Activated CD4-positive, alpha-beta T cell treated with anti-CD3 and anti-CD28 coated beads, Interleukin-2, amount 10 ng/mL, durations not matched to agents 24 days and 14 days (primary cell): ENCODE measurements around the gene DNM3. TPM values are rescaled to one million over a fixed set of nuclear protein-coding genes. Genes with fewer than 3 reads are reported as not detected.

Experiments used
- DNase-seq: peaks from one replicate; pipeline ENCODE4 v3.0.0; 2022
- H3K27ac Mint-ChIP-seq: one replicate; pipeline ENCODE4 v1.8.0; 2022; ENCODE audit warnings: mild to moderate bottlenecking, mixed read lengths
- H3K27me3 Mint-ChIP-seq: one replicate; pipeline ENCODE4 v1.8.0; 2022; ENCODE audit warnings: mixed read lengths
- H3K36me3 Mint-ChIP-seq: one replicate; pipeline ENCODE4 v1.8.0; 2022; ENCODE audit warnings: low read depth, mild to moderate bottlenecking, mixed read lengths
- H3K4me1 Mint-ChIP-seq: one replicate; pipeline ENCODE4 v1.8.0; 2021; ENCODE audit warnings: mixed read lengths
- H3K4me3 Mint-ChIP-seq: one replicate; pipeline ENCODE4 v1.8.0; 2022; ENCODE audit warnings: mild to moderate bottlenecking, moderate library complexity, mixed read lengths
- H3K9me3 Mint-ChIP-seq: one replicate; pipeline ENCODE4 v1.8.0; 2021; ENCODE audit warnings: mixed read lengths
- intact Hi-C: fragments of 100-400 bp; cut with micrococcal nuclease; formaldehyde crosslinking; loops from one replicate; pipeline ENCODE4 v1.15.1; 2023
- total RNA-seq: library from RNA; stranded (reverse); gene quantifications from 2 replicates; pipeline ENCODE4 v1.2.3, GENCODE V29; 2022

The DNM3 gene
- total RNA-seq, 1 donor from 2014 or later: 0.42 TPM

GRCh38 chr1:171803045-171803444 is 38.3 kb upstream of the DNM3 start:
- intact Hi-C loops: loop anchor here (10.0 kb wide), 1 partner anchor 642 kb away; the partner anchor contains the start of gene PIGC
- H3K36me3 Mint-ChIP-seq: peaks cover 15% of the 10 kb centered on the region
- DNase-seq: peak; percentile 45
- no peaks in the 10 kb centered on the region for H3K9me3 Mint-ChIP-seq
- H3K27ac Mint-ChIP-seq: no peak overlapping the region
- peaks cover 9% of the 10 kb centered on the region for H3K4me1 Mint-ChIP-seq
- H3K4me3 Mint-ChIP-seq: no peak overlapping the region
- H3K27me3 Mint-ChIP-seq: no peaks in the 10 kb centered on the region

GRCh38 chr1:171803461-171804022 is 37.8 kb upstream of the DNM3 start:
- Mint-ChIP-seq H3K9me3 (no peaks in the 10 kb centered on the region), H3K4me1 (peaks cover 9% of the 10 kb centered on the region), H3K27me3 (no peaks in the 10 kb centered on the region), H3K27ac (no peak overlapping the region), H3K36me3 (peaks cover 11% of the 10 kb centered on the region), H3K4me3 (no peak overlapping the region)
- DNase-seq: peak; percentile 53
- intact Hi-C loops: loop anchor here (10.0 kb wide), 1 partner anchor 641 kb away; the partner anchor contains the start of gene PIGC

- Mint-ChIP-seq H3K27me3 (no peaks in the 10 kb centered on the region), H3K27ac (no peak overlapping the region), H3K9me3 (no peaks in the 10 kb centered on the region)
These were observed 35.7 kb upstream of the DNM3 start for GRCh38 chr1:171805395-171806115.

GRCh38 chr1:171807556-171807955 is 33.7 kb upstream of the DNM3 start:
- Mint-ChIP-seq H3K36me3 (peaks cover 2% of the 10 kb centered on the region), H3K4me3 (no peak overlapping the region), H3K4me1 (peaks cover 6% of the 10 kb centered on the region), H3K27ac (no peak overlapping the region), H3K27me3 (no peaks in the 10 kb centered on the region), H3K9me3 (no peaks in the 10 kb centered on the region)
- no peak for DNase-seq
- intact Hi-C loops: loop anchor here (10.0 kb wide), 1 partner anchor 637 kb away; the partner anchor contains the start of gene PIGC

More at GRCh38 chr1:171805395-171806115, 35.7 kb upstream of the DNM3 start:
- Mint-ChIP-seq H3K36me3 (peaks cover 2% of the 10 kb centered on the region), H3K4me1 (peaks cover 7% of the 10 kb centered on the region), H3K4me3 (no peak overlapping the region)
- peak; percentile 59 for DNase-seq
- intact Hi-C loops: loop anchor here (10.0 kb wide), 1 partner anchor 639 kb away; the partner anchor contains the start of gene PIGC

GRCh38 chr1:171809834-171810233 is 31.5 kb upstream of the DNM3 start:
- intact Hi-C loops: loop anchor here (10.0 kb wide), 2 partner anchors 465 to 635 kb away; partner anchors contain the start of gene PIGC
- no peaks in the 10 kb centered on the region for H3K27me3 Mint-ChIP-seq
- no peaks in the 10 kb centered on the region for H3K9me3 Mint-ChIP-seq
- no peak overlapping the region for H3K27ac Mint-ChIP-seq
- no peak for DNase-seq
- H3K36me3 Mint-ChIP-seq: no peaks in the 10 kb centered on the region
- H3K4me1 Mint-ChIP-seq: peaks cover 9% of the 10 kb centered on the region
- no peak overlapping the region for H3K4me3 Mint-ChIP-seq

- Mint-ChIP-seq H3K27me3 (no peaks in the 10 kb centered on the region), H3K4me1 (peaks cover 5% of the 10 kb centered on the region), H3K4me3 (no peak overlapping the region), H3K9me3 (no peaks in the 10 kb centered on the region), H3K27ac (no peak overlapping the region), H3K36me3 (no peaks in the 10 kb centered on the region)
- intact Hi-C loops: loop anchor here (10.0 kb wide), 1 partner anchor 463 kb away; no protein-coding TSS in a partner anchor
- DNase-seq: no peak
These were observed 29.6 kb upstream of the DNM3 start for GRCh38 chr1:171811672-171812071.

- DNase-seq: no peak
- intact Hi-C loops: loop anchor here (10.0 kb wide), 1 partner anchor 460 kb away; no protein-coding TSS in a partner anchor
- H3K27me3 Mint-ChIP-seq: no peaks in the 10 kb centered on the region
- no peaks in the 10 kb centered on the region for H3K36me3 Mint-ChIP-seq
- H3K9me3 Mint-ChIP-seq: no peaks in the 10 kb centered on the region
- H3K27ac Mint-ChIP-seq: peak overlapping the region; percentile 45
- H3K4me3 Mint-ChIP-seq: no peak overlapping the region
- peaks cover 18% of the 10 kb centered on the region for H3K4me1 Mint-ChIP-seq
These were observed 26.6 kb upstream of the DNM3 start for GRCh38 chr1:171814692-171815091.

- Mint-ChIP-seq H3K27me3 (no peaks in the 10 kb centered on the region), H3K36me3 (no peaks in the 10 kb centered on the region), H3K27ac (no peak overlapping the region), H3K4me1 (peaks cover 18% of the 10 kb centered on the region), H3K4me3 (no peak overlapping the region), H3K9me3 (no peaks in the 10 kb centered on the region)
- no peak for DNase-seq
- intact Hi-C loops: loop anchor here (2.0 to 10.0 kb wide), 2 partner anchors 24 to 458 kb away; partner anchors contain the start of gene DNM3
These were observed 24.9 kb upstream of the DNM3 start for GRCh38 chr1:171816300-171816901.

- no peaks in the 10 kb centered on the region for H3K27me3 Mint-ChIP-seq
- intact Hi-C loops: loop anchor here (2.0 to 10.0 kb wide), 2 partner anchors 23 to 457 kb away; partner anchors contain the start of gene DNM3
- H3K36me3 Mint-ChIP-seq: no peaks in the 10 kb centered on the region
- peak overlapping the region; percentile 57 for H3K4me3 Mint-ChIP-seq
- no peaks in the 10 kb centered on the region for H3K9me3 Mint-ChIP-seq
- DNase-seq: peak; percentile 78
- peaks cover 18% of the 10 kb centered on the region for H3K4me1 Mint-ChIP-seq
- H3K27ac Mint-ChIP-seq: peak overlapping the region; percentile 86
These were observed 23.6 kb upstream of the DNM3 start for GRCh38 chr1:171817511-171818265.

- intact Hi-C loops: loop anchor here (10.0 kb wide), 1 partner anchor 455 kb away; no protein-coding TSS in a partner anchor
- Mint-ChIP-seq H3K9me3 (peaks cover 5% of the 10 kb centered on the region), H3K4me1 (peaks cover 14% of the 10 kb centered on the region), H3K36me3 (no peaks in the 10 kb centered on the region), H3K27me3 (no peaks in the 10 kb centered on the region), H3K27ac (no peak overlapping the region), H3K4me3 (no peak overlapping the region)
- DNase-seq: no peak
These were observed 21.4 kb upstream of the DNM3 start for GRCh38 chr1:171819946-171820345.

GRCh38 chr1:171826973-171827372 is 14.3 kb upstream of the DNM3 start:
- Mint-ChIP-seq H3K27ac (no peak overlapping the region), H3K9me3 (peaks cover 31% of the 10 kb centered on the region), H3K4me3 (no peak overlapping the region), H3K27me3 (no peaks in the 10 kb centered on the region), H3K4me1 (no peaks in the 10 kb centered on the region), H3K36me3 (no peaks in the 10 kb centered on the region)
- intact Hi-C loops: no loop called here
- DNase-seq: no peak

- Mint-ChIP-seq H3K36me3 (no peaks in the 10 kb centered on the region), H3K9me3 (peaks cover 31% of the 10 kb centered on the region), H3K4me1 (no peaks in the 10 kb centered on the region), H3K27ac (no peak overlapping the region), H3K27me3 (no peaks in the 10 kb centered on the region), H3K4me3 (no peak overlapping the region)
- intact Hi-C loops: no loop called here
- no peak for DNase-seq
These were observed 12.5 kb upstream of the DNM3 start for GRCh38 chr1:171828794-171829193.

GRCh38 chr1:171833091-171833825 is 8.0 kb upstream of the DNM3 start:
- no peak for DNase-seq
- intact Hi-C loops: no loop called here
- no peaks in the 10 kb centered on the region for H3K36me3 Mint-ChIP-seq
- no peaks in the 10 kb centered on the region for H3K4me1 Mint-ChIP-seq
- H3K27me3 Mint-ChIP-seq: peaks cover 2% of the 10 kb centered on the region
- H3K4me3 Mint-ChIP-seq: no peak overlapping the region
- peaks cover 6% of the 10 kb centered on the region for H3K9me3 Mint-ChIP-seq
- no peak overlapping the region for H3K27ac Mint-ChIP-seq
